CD14-positive monocyte (primary cell): ENCODE measurements around the gene NRN1L. TPM values are rescaled to one million over a fixed set of nuclear protein-coding genes. Genes with fewer than 3 reads are reported as not detected.

Experiments used
- DNase-seq, 3 donors: peaks; one replicate each; pipeline ENCODE4 v3.0.0-alpha.2; 2011 to 2022
- H2AFZ ChIP-seq: 2 replicates; pipeline ENCODE4 v1.6.0; 2012; ENCODE audit warnings: mild to moderate bottlenecking, low read depth, low read length, inconsistent platforms; ENCODE audit not compliant: insufficient read depth, poor library complexity, severe bottlenecking
- H3K27ac ChIP-seq, 2 donors: 1 replicate in 1 of 2; 2 replicates in 1 of 2; pipeline ENCODE4 v1.5.1; 2012 to 2013; ENCODE audit warnings: low read length in 2 of 2, control low read depth in 1 of 2, inconsistent platforms in 1 of 2, low read depth in 1 of 2, mild to moderate bottlenecking in 1 of 2
- H3K27me3 ChIP-seq, 2 donors: one replicate each; pipeline versions ENCODE4 v1.6.0 to v1.6.1; 2011 to 2013; ENCODE audit warnings: low read length in 2 of 2; ENCODE audit not compliant: control insufficient read depth in 2 of 2, insufficient read depth in 2 of 2
- H3K36me3 ChIP-seq, 2 donors: replicated peaks in 1 of 2; 1 replicate in 1 of 2; 2 replicates in 1 of 2; pipeline versions ENCODE4 v1.5.1 to v1.6.1; 2012 to 2013; ENCODE audit warnings: low read length in 2 of 2, control low read depth in 1 of 2, inconsistent platforms in 1 of 2, mild to moderate bottlenecking in 1 of 2; ENCODE audit not compliant: insufficient read depth in 2 of 2, control insufficient read depth in 1 of 2
- H3K4me1 ChIP-seq, 2 donors: 1 replicate in 1 of 2; 2 replicates in 1 of 2; pipeline versions ENCODE4 v1.5.1 to v1.6.1; 2012 to 2013; ENCODE audit warnings: low read length in 2 of 2, control low read depth in 1 of 2, inconsistent platforms in 1 of 2, mild to moderate bottlenecking in 1 of 2, moderate library complexity in 1 of 2; ENCODE audit not compliant: insufficient read depth in 2 of 2, control insufficient read depth in 1 of 2
- H3K4me2 ChIP-seq: replicated peaks from 2 replicates; pipeline ENCODE3; 2012; ENCODE audit warnings: low read length, moderate library complexity, mild to moderate bottlenecking; ENCODE audit not compliant: poor library complexity, severe bottlenecking; ENCODE audit errors: extremely low read depth
- H3K4me3 ChIP-seq, 3 experiments: fragments of 200-600 bp in 1 of 3; sonication (generic) in 1 of 3; replicated peaks in 1 of 3; 1 replicate in 2 of 3; 2 replicates in 1 of 3; pipeline ENCODE4 v1.5.1; 2011 to 2013; ENCODE audit warnings: low read length in 3 of 3, mild to moderate bottlenecking in 3 of 3, control low read depth in 2 of 3, low read depth in 2 of 3, inconsistent platforms in 1 of 3, moderate library complexity in 1 of 3
- H3K79me2 ChIP-seq: 2 replicates; pipeline ENCODE4 v1.6.0; 2012; ENCODE audit warnings: mild to moderate bottlenecking, control low read depth, inconsistent platforms, low read length, moderate library complexity; ENCODE audit not compliant: insufficient read depth
- H3K9ac ChIP-seq: 2 replicates; pipeline ENCODE4 v1.6.0; 2017; ENCODE audit warnings: low read length, mild to moderate bottlenecking; ENCODE audit not compliant: insufficient read depth, poor library complexity, severe bottlenecking
- H3K9me3 ChIP-seq, 2 donors: replicated peaks in 1 of 2; 1 replicate in 1 of 2; 2 replicates in 1 of 2; pipeline versions ENCODE4 v1.5.1 to v1.6.1; 2012 to 2013; ENCODE audit warnings: low read length in 2 of 2, control low read depth in 1 of 2; ENCODE audit not compliant: control insufficient read depth in 1 of 2, insufficient read depth in 1 of 2
- H4K20me1 ChIP-seq: 2 replicates; pipeline ENCODE4 v1.6.0; 2012; ENCODE audit warnings: mild to moderate bottlenecking, low read length, control low read depth, moderate library complexity; ENCODE audit not compliant: insufficient read depth
- H3K27ac Mint-ChIP-seq, 7 donors: one replicate each; pipeline ENCODE4 v1.8.0; 2020; ENCODE audit warnings: mild to moderate bottlenecking in 7 of 7, mixed read lengths in 7 of 7, moderate library complexity in 6 of 7, inconsistent platforms in 2 of 7
- H3K27me3 Mint-ChIP-seq, 3 donors: one replicate each; pipeline ENCODE4 v1.8.0; 2021 to 2022; ENCODE audit warnings: low read depth in 3 of 3, mild to moderate bottlenecking in 3 of 3, mixed read lengths in 3 of 3, moderate library complexity in 3 of 3, inconsistent platforms in 1 of 3
- H3K36me3 Mint-ChIP-seq, 2 donors: one replicate each; pipeline ENCODE4 v1.8.0; 2020; ENCODE audit warnings: mixed read lengths in 2 of 2, inconsistent platforms in 1 of 2, mild to moderate bottlenecking in 1 of 2
- H3K4me1 Mint-ChIP-seq: one replicate; pipeline ENCODE4 v1.8.0; 2020; ENCODE audit warnings: mild to moderate bottlenecking, mixed read lengths
- H3K4me3 Mint-ChIP-seq, 2 donors: one replicate each; pipeline ENCODE4 v1.8.0; 2020; ENCODE audit warnings: mild to moderate bottlenecking in 2 of 2, mixed read lengths in 2 of 2, moderate library complexity in 1 of 2
- H3K9me3 Mint-ChIP-seq, 7 donors: one replicate each; pipeline ENCODE4 v1.8.0; 2020 to 2022; ENCODE audit warnings: mixed read lengths in 7 of 7, mild to moderate bottlenecking in 6 of 7, moderate library complexity in 6 of 7, inconsistent platforms in 2 of 7
- CTCF ChIP-seq: fragments of 200-600 bp; IDR thresholded peaks from one replicate; pipeline ENCODE4 v1.8.0; 2022; ENCODE audit warnings: antibody characterized with exemption, mild to moderate bottlenecking
- WGBS: methylation state at CpG from one replicate; pipeline ENCODE4 v1.1.5; 2013; ENCODE audit warnings: missing lambda C conversion rate; ENCODE audit not compliant: insufficient coverage; 5-methylcytosine and 5-hydroxymethylcytosine counted together
- intact Hi-C, 2 donors: fragments of 100-400 bp; cut with micrococcal nuclease; formaldehyde crosslinking; loops; one replicate each; pipeline versions ENCODE4 v1.15.0 to v1.15.1; 2023
- polyA plus RNA-seq, 3 donors: library from polyadenylated mRNA; depleted of rRNA in 1 of 3; unstranded in 2 of 3; stranded (reverse) in 1 of 3; fragments of 300-500 nt in 2 of 3; fragments of >200 nt in 1 of 3; fragmentation: Illumina TruSeq in 2 of 3; gene quantifications; 1 replicate in 2 of 3; 2 replicates in 1 of 3; pipeline ENCODE4 v1.2.3, GENCODE V29; 2012 to 2021

Gene NRN1L
- polyA plus RNA-seq, 3 donors: 0.50 to 3.6 TPM; not detected in 1

GRCh38 chr16:67930191-67930590, 45.5 kb downstream of the NRN1L start:
- Histone ChIP-seq H3K9me3 (no peaks in the 10 kb centered on the region), H3K36me3 (peaks cover 63 to 92% of the 10 kb centered on the region in 2 donors), H3K4me1 (peaks cover 5 to 12% of the 10 kb centered on the region in 2 donors), H3K4me3 (no peak overlapping the region), H3K27me3 (no peaks in the 10 kb centered on the region), H3K4me2 (no peak overlapping the region), H4K20me1 (peaks cover 94% of the 10 kb centered on the region), H3K79me2 (peaks cover 13% of the 10 kb centered on the region), H2AFZ (no peak overlapping the region), H3K27ac (no peak overlapping the region), H3K9ac (no peak overlapping the region)
- no peak overlapping the region for H3K4me3 Mint-ChIP-seq
- H3K27ac Mint-ChIP-seq: no peak overlapping the region
- H3K36me3 Mint-ChIP-seq: peaks cover 48 to 81% of the 10 kb centered on the region in 2 donors
- H3K27me3 Mint-ChIP-seq: peaks cover 0 to 2% (median 0%) of the 10 kb centered on the region in 3 donors
- H3K9me3 Mint-ChIP-seq: peaks cover 0 to under 1% (median 0%) of the 10 kb centered on the region in 7 donors
- H3K4me1 Mint-ChIP-seq: peaks cover 12% of the 10 kb centered on the region
- TF ChIP-seq CTCF: no peak
- intact Hi-C loops: loop anchor here (5.0 to 10.0 kb wide), 3 partner anchors 33 to 115 kb away; partner anchors contain the start of gene EDC4 (in 1 of the 2)
- WGBS: 100% methylated on average over 4 of the region's 14 CpGs
- no peak for DNase-seq

GRCh38 chr16:67930678-67931211, 46.1 kb downstream of the NRN1L start:
- peaks cover 96% of the 10 kb centered on the region for H4K20me1 ChIP-seq
- peaks cover 0 to 1% (median 0%) of the 10 kb centered on the region in 7 donors for H3K9me3 Mint-ChIP-seq
- H3K27ac Mint-ChIP-seq: no peak overlapping the region
- no peak overlapping the region for H3K4me3 ChIP-seq
- no peak overlapping the region for H3K27ac ChIP-seq
- H3K27me3 Mint-ChIP-seq: no peaks in the 10 kb centered on the region
- no peak overlapping the region for H2AFZ ChIP-seq
- peaks cover 51 to 80% of the 10 kb centered on the region in 2 donors for H3K36me3 Mint-ChIP-seq
- no peak overlapping the region for H3K9ac ChIP-seq
- WGBS: 98% methylated on average over 16 of the region's 17 CpGs
- TF ChIP-seq CTCF: no peak
- intact Hi-C loops: loop anchor here (5.0 to 10.0 kb wide), 3 partner anchors 33 to 116 kb away; partner anchors contain the start of gene EDC4 (in 1 of the 2)
- H3K4me1 Mint-ChIP-seq: peaks cover 17% of the 10 kb centered on the region
- H3K4me2 ChIP-seq: no peak overlapping the region
- peaks cover 9 to 17% of the 10 kb centered on the region in 2 donors for H3K4me1 ChIP-seq
- H3K9me3 ChIP-seq: no peaks in the 10 kb centered on the region
- H3K79me2 ChIP-seq: peaks cover 19% of the 10 kb centered on the region
- H3K4me3 Mint-ChIP-seq: no peak overlapping the region
- no peaks in the 10 kb centered on the region for H3K27me3 ChIP-seq
- H3K36me3 ChIP-seq: peaks cover 60 to 90% of the 10 kb centered on the region in 2 donors
- no peak for DNase-seq
